ENCODE results near the gene SETD5. TPM values are rescaled to one million over a fixed set of nuclear protein-coding genes. Genes with fewer than 3 reads are reported as not detected.

The SETD5 gene
- polyA plus RNA-seq, 1 donor (not counting 4 experiments of a cell fraction or from before 2014, with no cell fraction given), result 37.8 TPM

DNA sequence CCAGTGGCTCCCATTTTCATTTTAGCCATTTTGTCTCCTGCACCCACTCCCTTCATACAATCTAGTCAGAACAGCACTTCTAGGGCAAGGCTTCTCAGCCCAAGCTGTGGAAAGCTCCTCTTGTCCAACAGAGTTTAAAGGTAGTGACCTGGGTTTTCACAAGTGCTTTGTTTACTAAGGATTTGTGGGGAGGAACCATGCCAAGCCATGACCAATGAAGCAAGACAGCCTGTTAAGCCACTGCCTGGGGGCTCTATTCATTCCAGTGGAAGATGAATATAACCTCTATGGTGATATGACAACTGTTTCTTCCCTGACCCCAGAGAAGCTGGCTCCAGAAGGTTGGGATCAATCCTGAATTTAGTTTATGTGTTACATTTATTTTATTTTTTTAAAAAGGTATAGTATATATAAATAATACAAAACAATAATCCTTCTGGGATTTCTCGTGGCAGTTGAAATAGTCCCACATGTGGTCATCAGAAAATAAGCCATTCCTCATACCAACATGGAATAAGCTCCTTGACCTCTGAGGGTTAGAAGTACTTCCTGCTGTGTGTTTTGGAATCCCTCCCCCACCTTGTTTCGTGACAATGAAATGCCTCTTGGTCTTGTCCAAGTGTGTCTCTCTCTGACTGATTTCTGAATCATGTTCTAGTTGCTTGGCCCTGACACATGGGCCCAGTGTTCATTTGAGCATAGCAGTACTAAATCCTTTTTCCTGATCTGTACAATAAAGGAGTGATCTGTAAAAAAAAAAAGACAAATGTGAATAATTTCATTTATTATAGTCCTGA, 47.9 kb upstream of the SETD5 start:
- FAIRE-seq, result peak; percentile 41
- Histone ChIP-seq H3K9me3 (ENCODE audit: control insufficient read depth, low read depth, low read length) (no peaks in the 10 kb centered on the region), H3K9ac (ENCODE audit: control insufficient read depth, extremely low read depth, insufficient read depth, low read length) (no peak overlapping the region), H3K36me3 (ENCODE audit: control insufficient read depth in 2 of 2, extremely low read depth in 1 of 2, insufficient read depth in 2 of 2, low read length in 2 of 2) (no peaks in the 10 kb centered on the region), H4K20me1 (ENCODE audit: control insufficient read depth, extremely low read depth, insufficient read depth, low read length) (no peaks in the 10 kb centered on the region), H2AFZ (ENCODE audit: control insufficient read depth, low read length) (no peak overlapping the region), H3K27me3 (ENCODE audit: control insufficient read depth, extremely low read depth, insufficient read depth, low read length) (no peaks in the 10 kb centered on the region), H3K9me1 (ENCODE audit: control insufficient read depth, extremely low read depth, insufficient read depth, low read length) (no peaks in the 10 kb centered on the region), H3K27ac (ENCODE audit: control insufficient read depth, insufficient read depth, low read length) (peak overlapping the region; percentile 43), H3K79me2 (ENCODE audit: control insufficient read depth, insufficient read depth, low read length) (no peaks in the 10 kb centered on the region), H3K4me2 (ENCODE audit: control insufficient read depth, extremely low read depth, insufficient read depth, low read depth, low read length) (no peak overlapping the region), H3K4me1 (ENCODE audit: control insufficient read depth, extremely low read depth, insufficient read depth, low read length) (peaks cover 25% of the 10 kb centered on the region), H3K4me3 (ENCODE audit: control insufficient read depth in 2 of 3, extremely low read depth in 1 of 3, insufficient read depth in 2 of 3, low read depth in 1 of 3, low read length in 3 of 3) (no peak overlapping the region)
- TF ChIP-seq, protein P1, sequence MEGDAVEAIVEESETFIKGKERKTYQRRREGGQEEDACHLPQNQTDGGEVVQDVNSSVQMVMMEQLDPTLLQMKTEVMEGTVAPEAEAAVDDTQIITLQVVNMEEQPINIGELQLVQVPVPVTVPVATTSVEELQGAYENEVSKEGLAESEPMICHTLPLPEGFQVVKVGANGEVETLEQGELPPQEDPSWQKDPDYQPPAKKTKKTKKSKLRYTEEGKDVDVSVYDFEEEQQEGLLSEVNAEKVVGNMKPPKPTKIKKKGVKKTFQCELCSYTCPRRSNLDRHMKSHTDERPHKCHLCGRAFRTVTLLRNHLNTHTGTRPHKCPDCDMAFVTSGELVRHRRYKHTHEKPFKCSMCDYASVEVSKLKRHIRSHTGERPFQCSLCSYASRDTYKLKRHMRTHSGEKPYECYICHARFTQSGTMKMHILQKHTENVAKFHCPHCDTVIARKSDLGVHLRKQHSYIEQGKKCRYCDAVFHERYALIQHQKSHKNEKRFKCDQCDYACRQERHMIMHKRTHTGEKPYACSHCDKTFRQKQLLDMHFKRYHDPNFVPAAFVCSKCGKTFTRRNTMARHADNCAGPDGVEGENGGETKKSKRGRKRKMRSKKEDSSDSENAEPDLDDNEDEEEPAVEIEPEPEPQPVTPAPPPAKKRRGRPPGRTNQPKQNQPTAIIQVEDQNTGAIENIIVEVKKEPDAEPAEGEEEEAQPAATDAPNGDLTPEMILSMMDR (optimal IDR thresholded peaks at IDR 0.05 in 1 of 3, IDR thresholded peaks at IDR 0.05 in 1 of 3, conservative IDR thresholded peaks at IDR 0.05 in 1 of 3; ENCODE audit: extremely low read depth in 1 of 3, insufficient read depth in 2 of 3, low read length in 3 of 3), result no peak
- no peak for TF ChIP-seq EZH2 (IDR thresholded peaks at IDR 0.05; ENCODE audit: low read length)
- dilution Hi-C loops (cut with MboI; ENCODE audit: extremely low pct_ligation_motif_present, low sequenced_read_pairs), result no loop called here
- DNase-seq (ENCODE audit: low read depth, low spot score), result no peak

DNA sequence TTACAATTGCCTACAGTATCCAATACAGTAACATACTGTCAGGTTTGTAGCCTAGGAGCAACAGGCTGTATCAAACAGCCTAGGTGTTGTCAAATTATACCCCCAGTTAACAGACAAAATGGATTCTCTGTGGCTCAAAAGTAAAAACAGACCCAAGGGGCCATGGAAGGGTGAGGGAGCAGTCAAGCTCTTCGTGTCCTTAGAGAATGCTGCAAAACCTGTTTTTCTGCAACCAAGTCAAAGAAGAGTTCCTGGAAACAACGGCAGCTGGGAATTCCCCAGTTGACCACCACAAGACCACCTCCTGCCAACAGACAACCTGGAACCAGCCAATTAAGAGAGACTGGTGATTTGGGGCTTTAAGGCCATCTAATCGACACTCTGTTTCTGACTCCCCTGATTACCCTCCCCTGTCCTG, 45.7 kb upstream of the SETD5 start:
- no peaks in the 10 kb centered on the region for H3K27me3 ChIP-seq (ENCODE audit: control insufficient read depth, extremely low read depth, insufficient read depth, low read length)
- no peaks in the 10 kb centered on the region for H4K20me1 ChIP-seq (ENCODE audit: control insufficient read depth, extremely low read depth, insufficient read depth, low read length)
- H3K27ac ChIP-seq (ENCODE audit: control insufficient read depth, insufficient read depth, low read length), result peak overlapping the region; percentile 19
- H3K9me3 ChIP-seq (ENCODE audit: control insufficient read depth, low read depth, low read length), result no peaks in the 10 kb centered on the region
- no peak overlapping the region for H3K9ac ChIP-seq (ENCODE audit: control insufficient read depth, extremely low read depth, insufficient read depth, low read length)
- peak overlapping the region; percentile 43 for H3K4me2 ChIP-seq (ENCODE audit: control insufficient read depth, extremely low read depth, insufficient read depth, low read depth, low read length)
- H3K36me3 ChIP-seq (ENCODE audit: control insufficient read depth in 2 of 2, extremely low read depth in 1 of 2, insufficient read depth in 2 of 2, low read length in 2 of 2), result no peaks in the 10 kb centered on the region
- no peak overlapping the region for H3K4me3 ChIP-seq (ENCODE audit: control insufficient read depth in 2 of 3, extremely low read depth in 1 of 3, insufficient read depth in 2 of 3, low read depth in 1 of 3, low read length in 3 of 3)
- H3K4me1 ChIP-seq (ENCODE audit: control insufficient read depth, extremely low read depth, insufficient read depth, low read length), result peaks cover 25% of the 10 kb centered on the region
- H3K79me2 ChIP-seq (ENCODE audit: control insufficient read depth, insufficient read depth, low read length), result no peaks in the 10 kb centered on the region
- no peak for FAIRE-seq
- dilution Hi-C loops (cut with MboI; ENCODE audit: extremely low pct_ligation_motif_present, low sequenced_read_pairs), result no loop called here
- peak overlapping the region; percentile 6 for H2AFZ ChIP-seq (ENCODE audit: control insufficient read depth, low read length)
- H3K9me1 ChIP-seq (ENCODE audit: control insufficient read depth, extremely low read depth, insufficient read depth, low read length), result no peaks in the 10 kb centered on the region
- TF ChIP-seq, protein P1 (optimal IDR thresholded peaks at IDR 0.05 in 1 of 3, IDR thresholded peaks at IDR 0.05 in 1 of 3, conservative IDR thresholded peaks at IDR 0.05 in 1 of 3; ENCODE audit: extremely low read depth in 1 of 3, insufficient read depth in 2 of 3, low read length in 3 of 3), result no peak
- no peak for TF ChIP-seq EZH2 (IDR thresholded peaks at IDR 0.05; ENCODE audit: low read length)
- no peak for DNase-seq (ENCODE audit: low read depth, low spot score)
